ENCODE measurements around the gene PTPRE.

DNA sequence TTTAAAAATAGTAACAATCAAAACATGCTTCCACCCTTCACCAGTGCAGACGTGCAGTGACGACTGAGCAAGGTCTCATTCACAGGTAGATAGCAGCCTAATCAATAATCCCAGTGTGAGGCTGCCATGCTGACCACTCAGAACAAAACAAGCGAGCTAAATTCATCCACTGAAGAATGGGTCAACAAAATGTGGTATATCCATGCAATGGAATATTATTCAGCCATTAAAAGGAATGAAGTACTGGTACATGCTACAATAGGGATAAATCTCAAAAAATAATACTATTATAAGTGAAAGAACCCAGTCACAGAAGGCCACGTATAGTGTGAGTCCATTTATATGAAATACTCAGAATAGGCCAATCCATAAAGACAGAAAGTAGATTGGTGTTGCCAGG lies 74.0 kb downstream of the PTPRE start:
- no peak for TF ChIP-seq CTCF (IDR thresholded peaks at IDR 0.05)
- no peak for TF ChIP-seq EZH2 (IDR thresholded peaks at IDR 0.05)

All from neural progenitor cell (in vitro differentiated cells).